HG03097 (cell line): ENCODE results near the gene RNH1.
A peak's percentile ranks its signal among the peaks of the same experiment; 100 is the strongest.

Experiments
- ATAC-seq: cut with Tn5 transposase; IDR thresholded peaks from one replicate; pipeline ENCODE4 v1.9.1; 2021; ENCODE audit not compliant: unreplicated experiment, low FRiP score

The RNH1 gene

GRCh38 chr11:537622-538430 is 30.8 kb upstream of the RNH1 start:
- ATAC-seq, result no peak

GRCh38 chr11:536841-537621 is 30.0 kb upstream of the RNH1 start, which contains the start of gene LRRC56:
Gene LRRC56 (plus strand): TSS chr11:537527. CDS start chr11:540685, 3,158 bp downstream.
- peak; percentile 35 for ATAC-seq

DNA sequence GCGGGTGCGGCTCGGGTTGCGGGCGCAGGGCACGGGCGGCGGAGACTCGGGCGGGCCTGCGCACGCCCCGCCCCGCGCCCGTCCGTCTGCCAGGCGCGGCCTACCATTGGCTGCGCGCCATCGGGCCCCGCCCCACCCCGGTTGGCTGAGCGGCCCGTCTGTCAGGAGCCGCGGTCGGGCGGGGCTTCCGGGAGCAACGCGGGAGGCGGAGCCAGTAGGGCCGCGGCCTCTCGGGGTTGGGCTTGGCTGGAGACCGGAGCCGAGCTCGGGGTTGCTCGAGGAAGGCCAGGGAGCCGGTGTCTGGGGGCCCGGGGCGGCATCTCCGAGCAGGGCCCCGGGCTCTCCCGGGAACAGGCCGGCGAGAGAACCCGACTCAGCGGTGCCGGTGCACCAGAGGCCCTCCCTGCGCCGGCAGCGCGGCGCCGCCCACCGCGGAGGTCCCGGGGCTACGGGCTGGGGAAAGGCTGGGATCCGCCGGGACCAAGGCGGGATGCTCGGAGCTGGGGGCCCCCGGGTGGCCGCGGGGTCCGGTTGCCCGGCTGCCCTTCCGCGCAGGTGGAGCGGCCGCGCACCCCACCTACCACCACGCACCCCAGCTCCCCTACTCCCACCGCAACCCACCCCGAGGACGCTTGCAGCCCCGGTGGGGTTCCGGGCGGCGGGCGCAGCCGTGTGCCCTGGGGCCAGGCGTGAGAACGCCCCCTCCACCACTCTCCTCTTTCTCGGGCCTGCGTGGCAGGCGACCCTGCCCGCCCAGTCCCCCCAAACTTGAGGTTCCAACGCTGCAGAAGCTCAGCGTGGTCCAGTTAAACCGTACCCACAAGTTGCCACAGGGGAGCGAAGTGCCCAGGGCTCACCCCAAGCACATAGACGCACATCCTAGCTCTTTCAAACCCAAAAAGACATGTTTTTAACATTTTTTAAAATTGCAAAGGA is 28.7 kb upstream of the RNH1 start, which contains the start of gene HRAS:
TSS of gene HRAS (minus strand) at position 58 of the 936 bp plus-strand sequence.
- ATAC-seq, result peak; percentile 75

DNA sequence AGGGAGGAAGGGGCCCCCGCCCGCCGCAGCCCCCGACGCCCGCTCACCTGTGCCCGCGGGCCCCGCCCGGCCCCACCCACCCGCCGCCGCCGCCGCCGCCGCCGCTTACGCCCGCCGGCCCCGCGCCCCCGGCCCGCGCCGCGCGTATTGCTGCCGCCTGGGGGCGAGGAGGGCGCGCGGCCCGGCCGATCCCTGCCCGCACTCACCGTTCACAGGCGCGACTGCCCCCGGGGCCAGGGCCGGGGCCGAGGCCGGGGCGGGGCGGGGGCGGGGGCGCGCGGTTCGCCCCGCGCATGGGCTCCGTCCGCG is 28.1 kb upstream of the RNH1 start:
- no peak for ATAC-seq

DNA sequence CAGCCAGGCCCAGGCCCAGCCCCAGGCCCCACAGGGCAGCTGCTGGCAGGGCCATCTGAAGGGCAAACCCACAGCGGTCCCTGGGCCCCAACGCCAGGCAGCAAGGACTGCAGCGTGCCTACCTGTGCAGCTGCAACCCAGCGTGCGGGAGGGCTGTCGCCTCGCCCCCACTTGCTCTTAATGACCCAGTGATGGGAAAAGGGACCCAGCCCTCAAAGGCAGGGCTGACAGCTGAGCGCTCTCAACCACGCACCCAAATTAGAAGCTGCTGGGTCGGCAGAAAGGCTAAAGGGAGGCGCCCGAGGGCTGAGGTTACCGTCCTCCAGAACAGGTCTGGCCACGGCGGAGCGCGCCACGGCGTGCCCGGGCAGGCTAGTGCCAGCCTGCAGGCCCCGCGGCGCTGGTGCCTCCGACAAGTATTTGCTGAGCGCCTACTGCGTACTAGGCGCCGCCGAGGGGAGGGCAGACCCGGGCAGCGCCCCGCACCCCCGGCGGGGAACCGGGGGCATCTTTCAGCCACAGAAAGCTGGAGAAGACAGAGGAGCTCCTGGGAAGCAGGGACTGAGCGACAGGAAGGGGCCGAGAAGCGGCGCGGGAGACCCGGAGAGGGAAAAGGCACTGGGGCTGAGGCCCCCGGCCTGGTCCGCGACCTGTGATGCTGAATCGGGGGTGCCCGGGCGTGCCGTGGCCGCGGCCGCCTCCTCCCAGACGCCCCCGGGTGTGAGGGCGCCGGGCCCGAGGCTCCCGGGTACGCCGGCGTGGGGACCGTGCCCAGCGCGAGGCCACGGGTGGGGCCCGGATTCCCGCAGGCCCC is 27.6 kb upstream of the RNH1 start:
- no peak for ATAC-seq

DNA sequence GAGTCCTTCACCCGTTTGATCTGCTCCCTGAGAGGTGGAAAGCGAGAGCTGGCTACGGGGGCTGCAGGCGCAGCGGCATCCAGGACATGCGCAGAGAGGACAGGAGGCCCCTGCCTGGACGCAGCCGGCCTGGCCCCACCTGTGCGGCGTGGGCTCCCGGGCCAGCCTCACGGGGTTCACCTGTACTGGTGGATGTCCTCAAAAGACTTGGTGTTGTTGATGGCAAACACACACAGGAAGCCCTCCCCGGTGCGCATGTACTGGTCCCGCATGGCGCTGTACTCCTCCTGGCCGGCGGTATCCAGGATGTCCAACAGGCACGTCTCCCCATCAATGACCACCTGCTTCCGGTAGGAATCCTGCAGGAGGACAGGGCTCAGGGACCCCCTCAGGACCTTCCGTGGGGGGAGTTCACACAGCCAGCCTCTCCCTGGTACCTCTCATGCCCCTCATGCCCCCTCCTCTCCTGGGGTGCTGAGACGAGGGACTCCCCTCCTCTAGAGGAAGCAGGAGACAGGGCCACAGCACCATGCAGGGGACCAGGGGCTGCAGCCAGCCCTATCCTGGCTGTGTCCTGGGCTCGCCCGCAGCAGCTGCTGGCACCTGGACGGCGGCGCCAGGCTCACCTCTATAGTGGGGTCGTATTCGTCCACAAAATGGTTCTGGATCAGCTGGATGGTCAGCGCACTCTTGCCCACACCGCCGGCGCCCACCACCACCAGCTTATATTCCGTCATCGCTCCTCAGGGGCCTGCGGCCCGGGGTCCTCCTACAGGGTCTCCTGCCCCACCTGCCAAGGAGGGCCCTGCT is 26.7 kb upstream of the RNH1 start:
- ATAC-seq, result no peak

DNA sequence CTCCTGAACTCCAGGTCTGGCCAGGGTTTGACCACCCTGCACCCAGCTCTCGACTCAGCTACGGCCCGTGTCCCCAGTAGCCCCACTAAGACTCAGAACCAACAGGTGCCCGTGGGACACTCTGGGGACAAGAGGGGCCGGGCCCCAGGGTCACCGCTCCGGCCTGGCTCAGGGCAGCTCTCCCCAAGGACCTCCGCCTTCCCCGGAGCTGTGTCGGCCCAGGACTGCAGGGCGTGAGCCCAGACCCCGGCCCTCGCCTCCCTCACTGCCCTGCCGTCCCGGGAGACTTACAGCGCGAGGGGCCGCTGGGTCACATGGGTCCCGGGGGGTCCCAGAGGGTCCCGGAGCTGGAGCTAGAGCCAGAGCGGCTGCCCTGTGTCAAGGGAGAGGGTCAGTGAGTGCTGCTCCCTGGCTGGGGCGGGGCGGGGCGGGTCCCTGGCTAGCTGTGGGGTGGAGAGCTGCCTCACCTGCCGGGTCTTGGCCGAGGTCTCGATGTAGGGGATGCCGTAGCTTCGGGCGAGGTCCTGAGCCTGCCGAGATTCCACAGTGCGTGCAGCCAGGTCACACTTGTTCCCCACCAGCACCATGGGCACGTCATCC is 26.0 kb upstream of the RNH1 start:
- no peak for ATAC-seq

DNA sequence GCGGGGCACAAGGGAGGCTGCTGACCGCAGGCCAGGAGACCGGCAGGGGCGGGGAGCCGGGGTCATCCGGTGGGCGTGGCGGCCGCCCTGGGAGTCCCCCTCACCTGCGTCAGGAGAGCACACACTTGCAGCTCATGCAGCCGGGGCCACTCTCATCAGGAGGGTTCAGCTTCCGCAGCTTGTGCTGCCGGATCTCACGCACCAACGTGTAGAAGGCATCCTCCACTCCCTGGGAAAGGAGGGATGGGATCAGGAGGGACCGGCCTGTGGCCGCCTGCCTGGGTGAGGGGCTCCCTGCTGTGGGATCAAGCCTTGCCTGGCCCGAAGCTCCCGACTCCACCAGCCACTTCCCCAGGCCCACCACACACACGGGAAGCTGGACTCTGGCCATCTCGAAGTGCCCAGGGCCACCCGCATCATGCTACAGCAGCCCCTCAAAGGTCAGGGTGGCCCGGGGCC is 25.5 kb upstream of the RNH1 start:
- ATAC-seq, result no peak

DNA sequence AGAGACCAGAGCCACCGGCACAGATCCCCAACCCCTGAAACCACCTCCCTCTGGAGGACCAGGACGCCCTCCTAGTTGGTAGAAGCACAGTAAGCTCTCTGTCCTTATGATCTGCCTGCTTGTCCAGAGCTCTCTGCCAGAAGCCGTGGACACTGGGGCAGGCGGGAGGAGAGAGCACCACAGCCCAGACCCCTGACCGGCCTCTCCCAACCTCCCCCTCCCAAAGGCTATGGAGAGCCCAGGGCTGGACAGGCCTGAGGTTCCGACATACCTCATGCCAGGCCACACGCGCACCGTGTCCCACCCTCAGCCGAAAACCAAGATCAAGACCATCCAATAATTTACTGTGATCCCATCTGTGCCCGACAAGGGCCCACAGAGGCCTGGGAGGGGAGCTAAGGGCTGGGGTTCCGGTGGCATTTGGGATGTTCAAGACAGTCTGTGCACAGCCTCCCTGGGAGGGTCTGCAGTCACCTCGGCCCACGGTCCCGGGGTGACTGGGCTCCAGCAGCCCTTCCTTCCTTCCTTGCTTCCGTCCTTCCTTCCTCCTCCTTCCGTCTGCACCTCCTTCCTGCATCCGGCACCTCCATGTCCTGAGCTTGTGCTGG is 25.0 kb upstream of the RNH1 start:
- no peak for ATAC-seq

DNA sequence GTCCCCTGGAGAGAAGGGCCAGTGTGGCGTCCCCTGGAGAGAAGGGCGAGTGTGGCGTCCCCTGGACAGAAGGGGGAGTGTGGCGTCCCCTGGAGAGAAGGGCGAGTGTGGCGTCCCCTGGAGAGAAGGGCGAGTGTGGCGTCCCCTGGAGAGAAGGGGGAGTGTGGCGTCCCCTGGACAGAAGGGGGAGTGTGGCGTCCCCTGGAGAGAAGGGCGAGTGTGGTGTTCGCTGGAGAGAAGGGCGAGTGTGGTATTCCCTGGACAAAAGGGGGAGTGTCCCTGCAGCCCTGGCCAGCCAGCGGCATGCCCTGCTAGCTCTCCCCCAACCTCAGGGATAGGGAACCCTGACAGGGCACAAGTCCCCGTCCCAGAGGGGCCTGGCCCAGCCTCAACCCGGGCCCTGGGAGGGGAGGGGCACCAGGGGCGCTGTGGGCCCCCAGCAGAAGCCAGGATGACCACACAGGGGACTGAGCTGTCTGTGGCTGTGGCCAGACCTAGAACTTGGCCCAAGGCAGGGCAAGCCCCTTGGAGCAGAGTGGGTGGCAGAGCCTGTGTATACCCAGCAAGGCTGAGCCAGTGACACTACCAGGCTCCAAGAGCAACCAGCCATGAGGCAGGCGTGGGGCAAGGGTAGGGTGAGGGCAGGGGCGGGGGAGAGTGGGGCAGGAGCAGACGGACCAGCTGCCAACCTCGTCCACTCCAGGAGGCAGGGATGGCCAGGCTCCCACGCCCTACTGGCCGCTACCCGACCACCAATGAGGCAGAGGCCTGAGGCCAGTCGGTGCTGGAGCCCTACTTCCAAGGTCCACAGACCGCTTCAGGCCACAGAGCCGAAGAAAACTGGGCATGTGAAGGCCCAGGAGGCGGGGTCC is 24.2 kb upstream of the RNH1 start:
- ATAC-seq, result no peak

DNA sequence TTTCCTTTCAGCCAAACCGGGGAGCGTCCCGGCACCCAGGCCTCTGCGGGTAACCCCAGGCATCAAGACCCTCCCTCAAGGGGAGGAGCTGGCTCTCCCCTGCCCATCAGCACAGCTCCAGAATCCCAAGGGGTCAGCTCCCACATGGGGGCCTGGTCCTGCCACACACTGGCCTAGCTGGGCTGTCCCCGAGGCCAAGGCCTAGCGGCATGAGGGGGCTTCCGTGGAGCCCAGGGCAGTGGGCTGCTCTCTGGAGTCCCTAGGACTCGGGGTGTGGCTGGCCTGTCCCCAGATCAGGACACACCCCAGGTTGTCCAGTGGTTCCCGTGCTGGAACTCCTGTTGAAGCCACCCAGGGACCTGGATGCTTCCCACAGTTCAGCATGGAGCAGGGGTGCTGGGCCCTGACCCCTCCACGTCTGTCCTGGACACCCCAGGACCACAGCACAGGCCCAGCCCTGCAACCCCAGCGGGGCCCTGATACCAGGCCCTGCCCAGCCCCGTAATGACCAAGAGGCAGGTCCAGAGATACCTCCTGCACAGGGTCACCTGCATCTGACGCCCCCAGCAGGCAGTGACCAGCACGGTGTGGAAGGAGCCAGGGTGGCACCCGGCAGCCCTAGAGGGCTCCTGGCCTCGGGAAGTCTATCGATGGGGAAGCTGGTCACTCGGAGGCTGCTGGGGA is 22.8 kb upstream of the RNH1 start:
- ATAC-seq, result no peak

DNA sequence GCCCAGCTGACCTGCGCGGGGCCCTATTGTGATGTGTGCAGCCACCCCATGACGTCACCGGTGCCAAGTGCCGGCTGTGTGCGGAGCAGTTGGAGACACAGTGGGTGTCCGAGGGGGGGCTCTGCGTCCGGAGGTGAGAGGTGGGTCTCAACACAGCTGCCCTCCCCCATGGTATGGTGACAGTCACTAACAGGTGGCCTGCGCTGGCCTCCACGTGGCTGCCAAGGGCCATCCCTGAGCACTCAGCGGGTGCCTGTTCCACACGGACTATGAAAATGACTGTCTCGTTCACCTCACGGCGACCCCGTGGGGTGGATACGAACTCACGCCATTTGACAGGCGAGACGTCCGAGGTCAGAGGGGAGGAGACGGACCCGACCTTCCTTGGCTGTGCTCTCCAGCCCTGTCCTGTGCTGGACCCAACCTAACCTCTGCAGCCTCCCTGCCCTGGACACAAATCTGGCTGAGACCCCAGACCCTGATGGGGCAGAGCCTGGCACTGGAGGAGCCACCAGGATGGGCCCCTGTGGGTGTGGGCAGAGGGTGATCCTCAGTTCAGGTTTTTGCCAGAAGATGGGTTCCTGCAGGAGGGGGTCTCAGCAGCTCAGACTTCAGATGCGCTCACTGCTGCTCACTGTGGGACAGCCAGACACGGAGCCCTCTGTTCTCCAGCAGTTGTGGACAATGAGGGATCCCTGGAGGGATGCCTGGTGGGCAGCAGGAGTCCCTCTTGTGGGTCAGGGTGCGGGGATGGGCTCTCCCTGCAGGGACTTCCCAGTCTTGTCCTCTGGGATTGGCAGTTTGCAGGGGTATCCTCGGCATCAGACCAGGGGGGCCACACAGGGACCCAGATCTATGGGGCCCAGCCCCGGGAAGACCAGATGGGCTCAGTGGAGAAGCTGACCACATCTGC is 22.0 kb upstream of the RNH1 start:
- ATAC-seq, result no peak

DNA sequence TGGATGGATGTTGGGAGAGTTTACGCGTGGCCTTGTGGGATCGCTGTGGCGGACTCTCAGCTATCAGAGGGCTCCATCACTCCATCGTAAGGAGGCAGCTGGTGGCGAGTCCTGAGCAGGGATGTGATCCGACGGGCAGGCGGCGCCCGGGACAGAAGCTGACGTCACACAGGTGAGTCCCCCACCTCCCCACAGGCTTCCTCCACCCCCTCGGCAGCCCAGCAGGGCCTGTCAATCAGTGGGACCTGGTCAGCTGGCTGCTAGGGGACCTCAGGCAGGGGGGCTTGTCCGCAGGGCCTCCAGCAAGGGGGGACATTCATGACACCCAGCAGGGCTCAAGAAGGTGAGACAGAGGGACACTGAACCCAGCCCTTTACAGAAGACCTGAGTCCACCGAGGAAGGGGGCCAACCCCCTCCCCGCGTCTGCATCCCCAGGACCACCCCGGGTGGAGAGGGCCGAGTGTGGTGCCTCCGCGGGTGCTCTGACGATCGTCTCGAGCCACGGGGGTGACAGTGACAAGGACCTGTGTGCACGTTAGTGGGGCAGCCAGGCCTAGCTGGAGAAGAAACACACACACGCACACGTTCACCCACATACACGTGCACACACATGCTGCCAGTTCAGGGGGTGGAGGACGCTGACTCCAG is 21.2 kb upstream of the RNH1 start:
- ATAC-seq, result no peak

DNA sequence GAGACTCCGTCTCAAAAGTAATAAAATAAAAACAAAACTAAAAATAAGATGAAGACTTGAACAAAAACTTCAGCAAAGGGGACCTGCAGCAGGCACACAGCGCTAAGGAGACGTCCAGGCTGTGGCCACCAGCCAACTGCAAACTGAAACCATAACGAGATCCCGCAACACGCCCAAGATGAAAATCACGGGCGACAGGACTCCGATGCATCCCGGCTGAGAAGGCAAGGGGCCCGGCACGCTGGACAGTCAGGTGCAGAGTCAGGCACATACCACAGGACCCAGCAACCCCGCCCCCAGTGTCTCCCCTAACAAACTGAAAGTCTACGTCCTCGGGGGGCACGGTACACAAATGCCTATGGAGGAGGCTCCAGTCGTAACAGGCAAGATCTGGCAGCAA is 19.1 kb upstream of the RNH1 start:
- ATAC-seq, result no peak

DNA sequence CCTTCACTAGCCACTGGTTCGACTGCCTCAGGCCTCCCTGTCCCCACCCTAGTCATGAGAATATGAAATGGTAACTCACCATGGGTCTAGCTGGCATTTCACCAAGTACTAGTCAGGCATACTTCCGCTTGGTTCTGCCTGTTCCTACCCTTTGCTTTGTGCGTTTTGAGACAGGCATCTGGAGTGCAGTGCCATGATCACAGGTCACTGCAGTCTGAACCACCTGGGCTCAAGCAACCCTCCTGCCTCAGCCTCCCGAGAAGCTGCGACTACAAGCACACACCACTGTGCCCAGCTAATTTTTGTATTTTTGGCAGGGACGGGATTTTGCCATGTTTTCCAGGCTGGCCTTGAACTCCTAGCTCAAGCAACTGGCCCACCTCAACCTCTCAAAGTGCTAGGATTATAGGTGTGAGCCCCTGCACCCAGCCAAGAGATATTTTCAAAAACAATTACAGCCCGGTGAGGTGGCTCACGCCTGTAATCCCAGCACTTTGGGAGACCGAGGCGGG is 14.2 kb upstream of the RNH1 start:
- ATAC-seq, result no peak
